HFFc6 (cell line): ENCODE measurements around the gene FYN. TPM values are rescaled to one million over a fixed set of nuclear protein-coding genes. Genes with fewer than 3 reads are reported as not detected.

ENCODE experiments used
- DNase-seq: peaks from one replicate; pipeline ENCODE4 v3.0.0-alpha.2; 2018
- H3K27ac Mint-ChIP-seq: 2 replicates; pipeline ENCODE4 v1.8.0; 2020; ENCODE audit warnings: mild to moderate bottlenecking, mixed read lengths
- H3K27me3 Mint-ChIP-seq: 2 replicates; pipeline ENCODE4 v1.8.0; 2021; ENCODE audit warnings: mild to moderate bottlenecking, moderate library complexity, mixed read lengths; ENCODE audit not compliant: insufficient read depth
- H3K36me3 Mint-ChIP-seq: 2 replicates; pipeline ENCODE4 v1.8.0; 2021; ENCODE audit warnings: low read depth, mixed read lengths
- H3K4me1 Mint-ChIP-seq: 2 replicates; pipeline ENCODE4 v1.8.0; 2020; ENCODE audit warnings: low read depth, mixed read lengths
- H3K4me3 Mint-ChIP-seq: 2 replicates; pipeline ENCODE4 v1.8.0; 2020; ENCODE audit warnings: mild to moderate bottlenecking, moderate library complexity, mixed read lengths
- H3K9me3 Mint-ChIP-seq: 2 replicates; pipeline ENCODE4 v1.8.0; 2020; ENCODE audit warnings: mild to moderate bottlenecking, mixed read lengths
- CTCF ChIP-seq: fragments of 200-600 bp; sonication (generic); IDR thresholded peaks from 2 replicates; pipeline ENCODE4 v1.5.0; 2021; ENCODE audit warnings: antibody characterized with exemption, mild to moderate bottlenecking
- total RNA-seq, 6 experiments: library from RNA; stranded (reverse); fragmentation: NEBNext Ultra II Directional; extraction: Animal tissue kit (Norgen Biotek cat#: 25700); gene quantifications; 2 replicates in 1 of 6; 3 replicates in 5 of 6; pipeline ENCODE4 v1.2.3, GENCODE V29; 2021

Gene FYN
- total RNA-seq, 6 experiments from 2014 or later, result 41.5 to 59.9 (median 49.7) TPM

GRCh38 chr6:111680015-111680712 lies 193.1 kb downstream of the FYN start:
- Mint-ChIP-seq H3K27ac (no peak overlapping the region), H3K36me3 (peaks cover 38% of the 10 kb centered on the region), H3K27me3 (no peaks in the 10 kb centered on the region; the same call in 1 of the 2 replicates), H3K4me1 (peaks cover 22% of the 10 kb centered on the region), H3K9me3 (no peaks in the 10 kb centered on the region), H3K4me3 (no peak overlapping the region)
- DNase-seq, result no peak
- TF ChIP-seq CTCF, result no peak

DNA sequence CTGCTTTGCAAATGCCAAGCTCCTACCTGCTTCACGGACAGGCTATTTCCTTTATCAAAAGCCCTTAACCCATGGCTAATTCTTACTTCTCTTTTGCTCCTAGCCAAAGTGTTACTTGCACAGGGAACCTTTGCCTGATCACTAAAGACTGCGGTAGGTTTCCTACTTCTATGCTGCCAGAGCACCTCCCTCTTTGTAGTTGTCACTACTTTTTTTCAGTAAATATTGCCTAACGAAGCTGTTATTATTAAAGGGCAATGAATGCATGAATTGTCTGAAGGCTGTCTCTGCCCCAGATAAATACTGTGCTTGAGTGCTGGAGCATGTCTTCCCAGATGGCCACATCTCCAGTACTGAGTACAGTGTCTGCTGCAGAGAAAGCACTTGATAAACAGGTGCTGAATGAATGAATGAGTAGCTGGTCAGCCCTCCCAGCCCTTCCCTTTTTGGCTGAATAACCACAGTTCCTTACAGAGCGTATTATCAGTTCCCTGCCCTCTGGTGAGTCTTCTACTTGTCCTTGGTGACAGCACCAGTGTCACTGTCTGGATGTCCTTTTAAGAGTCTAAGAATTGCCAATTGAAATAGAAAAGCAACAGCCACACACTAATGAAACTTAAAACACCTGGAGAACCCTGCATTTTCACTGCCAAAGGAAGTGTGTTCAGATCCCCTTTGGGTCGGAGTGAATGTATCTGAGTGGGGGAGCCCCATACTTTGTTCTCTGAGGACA lies 194.0 kb downstream of the FYN start:
- DNase-seq, result no peak
- Mint-ChIP-seq H3K36me3 (peaks cover 36% of the 10 kb centered on the region), H3K4me1 (peaks cover 16% of the 10 kb centered on the region), H3K4me3 (no peak overlapping the region), H3K9me3 (no peaks in the 10 kb centered on the region), H3K27me3 (no peaks in the 10 kb centered on the region; the same call in 1 of the 2 replicates), H3K27ac (no peak overlapping the region)
- TF ChIP-seq CTCF, result no peak

DNA sequence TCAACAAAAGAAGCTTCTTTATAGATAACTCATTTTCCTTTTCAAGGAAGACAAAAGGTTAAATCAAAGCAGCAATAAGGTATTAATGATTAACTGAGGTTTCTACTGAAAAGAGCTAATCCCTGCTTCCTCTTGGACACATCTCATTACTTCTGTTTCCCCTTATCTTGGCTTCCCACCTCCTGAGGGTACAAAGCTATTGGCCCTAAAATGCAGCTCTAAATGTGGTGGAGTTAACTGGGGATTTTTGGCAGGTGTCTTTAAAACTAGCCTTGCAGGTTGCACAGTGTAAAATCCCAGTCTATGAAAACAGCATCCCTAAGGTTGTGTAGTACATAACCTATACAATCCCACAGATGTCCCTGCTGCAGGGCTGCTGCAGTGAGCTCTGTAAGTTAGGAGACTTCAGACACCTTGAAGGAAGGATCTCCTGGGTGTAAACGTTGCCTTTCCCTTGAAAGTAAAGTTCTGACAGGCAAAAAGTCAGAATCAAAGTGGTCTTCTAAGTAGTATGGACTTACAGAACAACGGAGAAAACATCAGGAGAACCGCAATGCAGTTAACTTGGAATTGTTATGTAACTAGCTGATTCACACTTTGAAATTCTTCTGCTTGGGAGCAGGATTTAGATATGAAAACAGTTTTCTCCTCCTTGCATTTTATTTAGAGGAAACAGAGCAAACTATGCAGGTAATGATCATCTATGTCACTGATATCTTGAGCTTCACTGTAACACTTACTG lies 195.8 kb downstream of the FYN start:
- no peak for DNase-seq
- Mint-ChIP-seq H3K4me1 (no peaks in the 10 kb centered on the region; the same call in 1 of the 2 replicates), H3K27ac (no peak overlapping the region), H3K9me3 (no peaks in the 10 kb centered on the region), H3K36me3 (peaks cover 41% of the 10 kb centered on the region), H3K27me3 (no peaks in the 10 kb centered on the region; the same call in 1 of the 2 replicates), H3K4me3 (no peak overlapping the region)
- TF ChIP-seq CTCF, result no peak

- Mint-ChIP-seq H3K4me3 (no peak overlapping the region), H3K9me3 (no peaks in the 10 kb centered on the region), H3K27me3 (no peaks in the 10 kb centered on the region), H3K4me1 (no peaks in the 10 kb centered on the region), H3K36me3 (peaks cover 34% of the 10 kb centered on the region), H3K27ac (no peak overlapping the region)
- no peak for DNase-seq
- TF ChIP-seq CTCF, result no peak
Observed at GRCh38 chr6:111676383-111676782, 196.9 kb downstream of the FYN start.

GRCh38 chr6:111674883-111675282 lies 198.4 kb downstream of the FYN start:
- no peaks in the 10 kb centered on the region for H3K4me1 Mint-ChIP-seq
- no peaks in the 10 kb centered on the region for H3K9me3 Mint-ChIP-seq
- peaks cover 30% of the 10 kb centered on the region for H3K36me3 Mint-ChIP-seq
- no peak for TF ChIP-seq CTCF
- H3K27me3 Mint-ChIP-seq, result no peaks in the 10 kb centered on the region
- no peak for DNase-seq
- H3K4me3 Mint-ChIP-seq, result no peak overlapping the region
- no peak overlapping the region for H3K27ac Mint-ChIP-seq
